Midbrain (tissue), 1 donor: Measurements from ENCODE around the gene ASXL2.
"Not testable (repeated sequence)": the region's sequence is repeated elsewhere in the genome, so short reads cannot be mapped to it uniquely, and the experiment has no call there.

Experiments
- DNase-seq: peaks from one replicate; lab custom pipeline; 2025; lab: John Stamatoyannopoulos, UW

Gene ASXL2

DNA sequence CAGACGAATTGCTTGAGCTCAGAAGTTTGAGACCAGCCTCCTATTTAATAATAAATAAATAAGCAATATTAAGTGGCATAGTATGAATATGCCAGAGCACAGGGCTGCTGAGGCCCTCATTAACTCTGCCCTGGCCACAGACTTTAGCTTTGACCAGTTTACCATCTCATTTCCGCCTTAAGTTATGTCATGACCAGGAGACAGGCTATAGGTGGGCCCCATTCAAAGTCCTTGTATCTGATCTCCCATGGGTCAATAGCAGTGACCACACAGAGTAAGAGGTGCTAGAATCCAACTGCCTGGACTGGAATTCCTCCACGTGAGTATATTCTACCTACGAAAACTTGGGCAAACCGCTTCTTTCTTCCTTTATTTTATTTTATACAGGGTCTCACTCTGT lies 13.4 kb upstream of the ASXL2 start:
- DNase-seq = no peak

DNA sequence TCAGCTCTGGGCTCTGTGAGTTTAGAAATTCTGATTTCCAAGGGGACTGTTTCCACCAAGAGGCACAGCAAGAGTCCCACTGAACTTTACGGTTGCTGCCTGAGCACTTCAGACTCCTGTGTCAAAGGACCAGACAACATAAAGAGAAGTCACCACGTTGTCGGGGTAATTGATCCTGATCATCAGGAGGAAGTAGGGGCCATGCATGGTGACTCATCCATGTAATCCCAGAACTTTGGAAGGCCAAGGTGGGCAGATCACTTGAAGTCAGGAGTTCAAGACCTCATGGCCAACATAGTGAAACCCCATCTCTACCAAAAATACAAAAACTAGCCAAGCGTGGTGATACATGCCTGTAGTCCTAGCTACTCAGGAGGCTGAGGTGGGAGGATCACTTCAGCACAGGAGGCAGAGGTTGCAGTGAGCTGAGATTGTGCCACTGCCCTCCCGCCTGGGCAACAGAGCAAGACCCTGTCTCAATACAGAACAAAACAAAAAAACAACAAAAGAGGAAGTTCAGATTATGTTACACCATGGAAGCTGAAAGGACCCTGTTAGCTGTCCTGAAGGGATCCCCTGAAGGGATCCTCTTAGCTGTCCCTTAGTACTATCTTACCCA lies 9.4 kb upstream of the ASXL2 start:
- DNase-seq = no peak

GRCh38 chr2:25885933-25886332 lies 7.6 kb upstream of the ASXL2 start:
- DNase-seq = no peak

GRCh38 chr2:25881764-25882163 lies 3.5 kb upstream of the ASXL2 start:
- DNase-seq = no peak

DNA sequence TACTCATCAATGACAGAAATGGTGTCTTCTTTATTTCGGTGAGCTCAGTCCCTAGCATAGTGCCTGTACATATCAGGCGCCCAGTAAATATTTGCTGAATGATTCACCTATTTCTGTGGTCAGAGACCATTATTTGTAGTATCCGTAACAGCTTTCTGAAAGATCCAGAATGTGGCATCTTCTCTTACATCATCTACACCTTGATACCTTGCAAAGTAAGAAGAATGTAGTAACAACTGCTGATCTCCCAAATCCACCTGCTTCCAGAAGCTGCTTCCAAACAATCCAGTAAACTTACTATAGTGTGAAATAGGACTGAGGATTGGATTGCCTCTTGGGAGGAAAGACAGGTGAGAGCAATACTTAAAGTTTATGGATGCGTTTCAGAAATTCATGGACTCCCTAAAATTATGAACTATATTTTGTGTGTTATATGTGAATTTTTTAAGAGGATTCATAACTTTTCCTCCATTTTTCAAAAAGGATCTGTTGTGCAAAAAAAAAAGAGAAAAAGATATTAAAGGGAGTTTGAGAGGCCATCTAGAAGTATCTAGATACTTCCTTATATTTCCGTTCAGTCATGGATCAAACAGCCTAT lies 945 bp upstream of the ASXL2 start:
- DNase-seq = no peak

DNA sequence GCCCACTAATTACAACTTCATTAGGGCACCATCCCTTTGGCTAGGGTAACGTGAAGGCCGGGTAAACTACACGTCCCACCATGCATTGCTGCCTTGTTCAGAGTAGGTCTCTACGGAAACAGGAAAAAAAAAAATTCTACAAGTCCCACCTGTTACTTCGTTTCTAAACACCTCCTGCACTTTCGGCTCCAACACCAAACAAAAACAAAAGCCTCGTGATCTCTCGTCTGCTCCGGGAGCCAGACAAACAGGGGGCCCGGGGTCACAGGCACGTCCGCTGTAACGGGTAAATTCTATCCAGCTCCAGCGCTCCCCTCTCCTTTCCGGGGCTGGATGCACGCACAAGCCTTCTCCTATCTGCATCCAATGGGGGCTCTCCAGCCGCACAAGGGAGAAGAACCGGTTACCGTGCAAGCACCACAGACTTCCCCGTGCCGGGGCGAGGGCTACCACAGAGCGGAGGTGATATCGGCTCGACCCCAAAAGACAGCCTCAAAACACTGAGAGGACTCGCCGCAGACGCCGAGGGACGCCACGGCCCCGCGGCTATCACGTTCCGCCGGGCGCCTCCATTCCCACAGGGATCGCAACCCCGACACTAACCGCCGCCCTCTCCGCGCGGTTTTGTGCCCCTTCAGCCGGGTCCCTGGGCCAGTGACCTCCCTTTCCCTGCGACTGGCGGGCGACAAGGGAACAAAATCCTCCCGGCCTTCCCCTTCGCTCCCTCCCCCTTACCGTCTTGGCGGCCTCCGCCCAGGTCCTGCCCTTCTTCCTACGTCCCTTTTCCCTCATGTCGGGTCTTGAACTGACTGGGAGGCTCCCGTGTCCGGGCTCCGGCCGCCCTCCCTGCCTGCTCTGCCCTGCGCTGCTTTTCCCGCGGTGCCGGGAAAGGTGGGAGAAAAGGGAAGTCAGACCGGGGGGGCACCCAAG lies 591 bp downstream of the ASXL2 start:
- peak; percentile 49 for DNase-seq

DNA sequence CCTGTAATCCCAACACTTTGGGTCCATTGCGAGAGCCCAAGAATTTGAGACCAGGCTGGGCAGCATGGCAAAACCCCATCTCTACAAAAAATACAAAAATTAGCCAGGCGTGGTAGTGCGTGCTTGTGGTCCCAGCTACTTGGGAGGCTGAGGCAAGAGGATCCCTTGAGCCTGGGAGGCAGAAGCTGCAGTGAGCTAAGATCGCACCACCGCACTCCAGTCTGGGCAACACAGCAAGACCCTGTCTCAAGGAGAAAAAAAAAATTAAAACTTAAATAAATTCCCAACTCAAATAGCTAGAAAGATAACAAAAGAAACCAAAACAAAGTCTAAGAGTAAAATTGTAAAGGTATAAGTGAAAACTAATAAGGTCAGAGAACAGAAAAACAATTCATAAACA lies 6.2 kb downstream of the ASXL2 start:
- no peak for DNase-seq

- no peak for DNase-seq
Observed at GRCh38 chr2:25867396-25868003, 10.8 kb downstream of the ASXL2 start.

- DNase-seq = no peak
Observed at GRCh38 chr2:25856377-25856776, 21.9 kb downstream of the ASXL2 start.

DNA sequence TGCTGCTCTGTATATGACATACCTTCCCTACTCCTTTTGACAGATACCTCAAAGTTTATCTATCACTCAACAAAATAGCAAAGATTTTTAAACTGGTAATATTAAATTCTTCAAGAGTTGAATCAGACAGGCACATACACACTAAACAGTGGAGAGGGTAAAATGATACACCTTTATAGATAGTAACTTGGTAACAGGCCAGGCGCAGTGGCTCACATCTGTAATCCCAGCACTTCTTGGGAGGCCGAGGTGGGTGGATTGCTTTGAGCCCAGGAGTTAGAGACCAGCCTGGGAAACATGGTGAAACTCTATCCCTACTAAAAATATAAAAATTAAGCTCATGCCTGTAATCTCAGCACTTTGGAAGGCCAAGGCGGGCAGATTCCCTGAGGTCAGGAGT lies 23.2 kb downstream of the ASXL2 start:
- no peak for DNase-seq

DNA sequence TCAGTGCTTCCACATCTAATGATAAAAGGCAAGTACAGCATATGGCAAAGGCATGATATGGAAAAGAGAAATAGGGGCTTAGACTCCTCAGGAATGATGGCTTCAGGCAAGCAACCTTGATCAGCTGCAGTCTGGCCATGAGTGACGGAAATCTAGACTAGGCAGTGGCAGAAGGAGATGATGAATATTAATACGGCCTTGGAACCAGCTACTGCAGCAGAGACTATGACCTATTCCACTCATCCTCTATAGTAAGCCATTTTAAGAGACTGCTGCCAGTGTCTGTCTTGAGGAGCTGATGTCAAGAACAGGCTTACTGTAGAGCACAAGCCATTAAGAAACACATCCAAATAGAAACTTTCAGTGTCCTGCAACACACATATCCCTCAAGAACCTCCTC lies 23.7 kb downstream of the ASXL2 start:
- no peak for DNase-seq

DNA sequence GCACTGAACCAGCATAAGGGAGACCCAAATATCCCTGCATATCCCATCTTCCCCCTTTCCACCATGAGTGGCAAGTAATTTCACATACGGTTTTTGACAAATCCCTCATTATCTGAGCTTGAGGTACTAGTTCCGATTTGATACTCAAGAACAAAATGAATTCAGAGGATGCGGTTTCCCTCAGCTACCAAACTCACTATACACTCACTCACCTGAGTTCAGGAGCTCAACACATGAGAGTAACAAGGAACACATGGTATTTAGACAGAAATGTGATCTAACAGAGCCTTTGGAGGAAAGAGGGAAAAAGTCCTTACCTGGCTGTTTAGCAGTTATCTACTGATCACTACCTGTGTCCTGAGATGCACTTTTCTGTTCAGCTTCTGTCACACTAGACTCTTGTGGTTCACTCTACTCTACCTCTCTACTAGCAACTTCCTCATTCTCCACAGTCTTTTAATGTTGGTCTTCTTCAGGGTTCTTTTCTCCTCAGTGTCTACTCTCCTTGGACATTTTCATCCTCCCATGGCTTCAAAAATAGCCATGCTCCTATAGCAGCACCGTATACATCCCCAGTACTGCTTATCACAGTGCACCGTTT lies 25.1 kb downstream of the ASXL2 start:
- no peak for DNase-seq

DNA sequence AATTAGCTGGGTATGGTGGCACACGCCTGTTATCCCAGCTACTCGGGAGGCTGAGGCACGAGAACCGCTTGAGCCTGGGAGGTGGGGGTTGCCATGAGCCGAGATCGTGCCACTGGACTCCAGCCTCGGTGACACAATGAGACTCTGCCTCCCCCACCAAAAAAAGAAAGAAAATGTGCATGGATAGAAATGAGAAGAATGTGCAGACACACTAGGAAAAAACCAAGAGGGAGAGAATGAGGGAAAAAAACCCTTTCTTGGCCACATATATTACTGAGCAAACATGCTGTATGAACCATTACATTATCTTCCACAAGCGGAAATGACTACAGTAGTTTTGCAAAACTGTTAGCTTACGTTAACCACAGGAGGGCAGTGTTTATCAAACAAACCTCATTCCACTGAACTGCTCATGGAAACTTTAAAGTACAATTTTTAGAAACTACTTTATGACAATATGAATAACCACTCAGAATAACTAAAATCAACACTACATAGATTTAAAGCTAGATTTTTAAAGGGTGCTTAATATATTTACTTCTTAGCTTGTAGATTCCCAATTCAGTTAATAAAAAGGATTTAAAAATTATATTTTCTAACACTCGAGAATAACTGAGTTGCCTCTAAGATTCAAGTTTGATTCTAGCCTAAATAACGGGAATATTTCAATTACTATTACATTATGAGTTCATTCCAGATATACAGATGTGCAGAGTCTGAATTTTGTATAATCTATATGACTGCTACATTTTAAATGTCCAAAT lies 26.4 kb downstream of the ASXL2 start:
- peak; percentile 31 for DNase-seq

DNA sequence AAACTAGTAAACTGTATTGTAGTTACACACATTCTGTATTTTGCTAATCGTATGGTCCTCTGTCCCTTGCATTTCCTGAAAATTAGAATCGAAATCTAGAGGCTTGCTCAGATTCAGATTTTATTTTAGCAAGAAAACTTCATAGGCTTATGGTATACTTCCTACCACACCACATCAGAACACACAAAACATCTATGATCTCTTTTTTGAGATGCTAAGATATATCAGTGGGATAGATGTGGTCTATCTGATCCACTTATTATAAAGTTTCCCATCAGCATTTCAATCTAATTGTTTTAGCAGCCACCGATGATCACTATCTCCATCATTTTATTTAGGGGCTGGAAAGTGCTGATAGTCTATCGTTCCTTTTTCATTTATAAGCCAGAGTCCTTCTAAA lies 27.9 kb downstream of the ASXL2 start:
- not testable (repeated sequence) for DNase-seq

- not testable (repeated sequence) for DNase-seq
Observed at GRCh38 chr2:25849350-25849749, 28.9 kb downstream of the ASXL2 start.

GRCh38 chr2:25845843-25846505 lies 32.3 kb downstream of the ASXL2 start:
- no peak for DNase-seq

DNA sequence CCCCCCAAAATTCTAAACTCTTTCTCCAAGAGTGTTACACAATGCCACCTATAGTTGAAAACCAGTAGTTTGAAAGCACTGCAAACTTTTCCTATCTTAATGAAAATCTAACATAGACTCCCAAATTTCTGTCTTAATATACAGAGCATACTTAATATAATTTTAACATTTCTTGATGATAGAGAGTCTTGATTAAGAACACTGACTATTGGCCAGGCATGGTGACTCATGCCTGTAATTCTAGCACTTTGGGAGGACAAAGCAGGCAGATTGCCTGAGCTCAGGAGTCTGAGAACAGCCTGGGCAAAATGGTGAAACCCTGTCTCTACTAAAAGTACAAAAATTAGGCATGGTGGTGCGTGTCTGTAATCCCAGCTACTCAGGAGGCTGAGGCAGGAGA lies 34.2 kb downstream of the ASXL2 start:
- DNase-seq = no peak

GRCh38 chr2:25842155-25842554 lies 36.1 kb downstream of the ASXL2 start:
- DNase-seq = no peak

- DNase-seq = no peak
Observed at GRCh38 chr2:25838152-25838756, 40.0 kb downstream of the ASXL2 start.

DNA sequence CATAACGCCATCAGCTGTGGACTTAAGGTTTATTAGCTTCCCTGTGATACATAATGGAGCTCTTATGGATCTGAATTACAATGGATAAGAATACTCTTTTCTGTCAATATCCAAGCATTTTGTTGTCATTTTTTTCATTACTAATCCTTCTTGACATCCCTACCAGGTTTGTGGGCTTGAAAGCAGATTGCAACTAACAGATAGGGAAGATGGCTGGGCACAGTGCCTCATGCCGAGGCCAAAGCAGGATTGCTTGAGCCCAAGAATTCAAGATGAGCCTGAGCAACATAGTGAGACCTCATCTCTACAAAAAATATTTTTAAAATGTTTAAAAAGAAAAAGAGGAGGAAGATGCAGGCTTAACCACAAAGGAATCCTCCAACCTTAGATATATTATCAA lies 42.4 kb downstream of the ASXL2 start:
- no peak for DNase-seq

DNA sequence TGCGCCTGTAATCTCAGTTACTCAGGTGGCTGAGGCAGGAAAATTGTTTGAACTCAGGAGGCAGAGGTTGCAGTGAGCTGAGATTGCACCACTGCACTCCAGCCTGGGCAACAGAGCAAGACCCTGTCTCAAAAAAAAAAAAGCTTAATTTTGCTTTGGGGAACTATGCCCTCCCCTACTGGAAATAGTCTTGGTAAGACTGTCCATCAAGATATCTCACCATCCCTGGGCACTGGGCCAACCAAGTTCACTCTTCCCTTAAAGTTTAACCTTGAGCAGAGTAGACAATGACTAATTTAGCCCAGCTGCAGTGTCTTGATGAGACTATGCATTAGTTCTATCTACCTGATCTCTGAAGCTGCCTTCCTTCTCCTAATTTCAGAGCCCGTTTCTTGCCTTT lies 44.7 kb downstream of the ASXL2 start:
- DNase-seq = no peak
